Tibial nerve (tissue), 4 donors: ENCODE data around the gene MEF2D. TPM values are rescaled to one million over a fixed set of nuclear protein-coding genes. Genes with fewer than 3 reads are reported as not detected.

Source experiments
- DNase-seq, 2 donors: peaks; one replicate each; pipeline ENCODE4 v3.0.0-alpha.2; 2019; ENCODE audit warnings: low spot score in 2 of 2
- H3K27ac ChIP-seq, 4 donors: fragments of 200-600 bp; sonication (generic) in 3 of 4; one replicate each; pipeline ENCODE4 v1.5.1; 2017 to 2019; ENCODE audit warnings: mild to moderate bottlenecking in 1 of 4
- H3K27me3 ChIP-seq, 2 donors: fragments of 200-600 bp; sonication (generic) in 1 of 2; one replicate each; pipeline versions ENCODE4 v1.5.1 to v1.6.0; 2017 to 2019
- H3K36me3 ChIP-seq, 3 donors: fragments of 200-600 bp; sonication (generic); one replicate each; pipeline ENCODE4 v1.5.1; 2018 to 2019
- H3K4me1 ChIP-seq, 4 donors: fragments of 200-600 bp; sonication (generic) in 3 of 4; one replicate each; pipeline ENCODE4 v1.5.1; 2017 to 2019
- H3K4me3 ChIP-seq, 4 donors: fragments of 200-600 bp; sonication (generic) in 3 of 4; one replicate each; pipeline ENCODE4 v1.5.1; 2017 to 2019; ENCODE audit warnings: mild to moderate bottlenecking in 1 of 4, moderate library complexity in 1 of 4
- H3K9me3 ChIP-seq, 4 donors: fragments of 200-600 bp; sonication (generic) in 3 of 4; one replicate each; pipeline ENCODE4 v1.5.1; 2017 to 2019
- CTCF ChIP-seq, 5 experiments: fragments of 200-600 bp in 3 of 5; fragments of 450-650 bp in 2 of 5; sonication (generic) in 3 of 5; IDR thresholded peaks; one replicate each; pipeline ENCODE4 v1.5.1; 2016 to 2019; ENCODE audit warnings: antibody characterized with exemption in 5 of 5, mild to moderate bottlenecking in 3 of 5, moderate library complexity in 2 of 5
- EP300 ChIP-seq, 2 donors: sonication (generic); formaldehyde crosslinking; IDR thresholded peaks; one replicate each; pipeline ENCODE4 v1.6.1; 2017; ENCODE audit warnings: antibody characterized with exemption in 2 of 2, mild to moderate bottlenecking in 1 of 2
- POLR2A ChIP-seq, 2 donors: fragments of 450-650 bp; IDR thresholded peaks; one replicate each; pipeline ENCODE4 v1.6.1; 2017; ENCODE audit warnings: antibody characterized with exemption in 2 of 2, mild to moderate bottlenecking in 2 of 2, moderate library complexity in 2 of 2
- whole genome bisulfite sequencing, 2 donors: methylation state at CpG; one replicate each; pipeline ENCODE4 v1.1.5; 2018; 5-methylcytosine and 5-hydroxymethylcytosine counted together
- total RNA-seq, 4 donors: library from RNA; depleted of rRNA; stranded (reverse); fragments of >200 nt; gene quantifications; one replicate each; pipeline ENCODE4 v1.1.0, GENCODE V29; 2016

The MEF2D gene
- total RNA-seq, 4 donors from 2014 or later = 67.5 to 84.9 (median 70.8) TPM

DNA sequence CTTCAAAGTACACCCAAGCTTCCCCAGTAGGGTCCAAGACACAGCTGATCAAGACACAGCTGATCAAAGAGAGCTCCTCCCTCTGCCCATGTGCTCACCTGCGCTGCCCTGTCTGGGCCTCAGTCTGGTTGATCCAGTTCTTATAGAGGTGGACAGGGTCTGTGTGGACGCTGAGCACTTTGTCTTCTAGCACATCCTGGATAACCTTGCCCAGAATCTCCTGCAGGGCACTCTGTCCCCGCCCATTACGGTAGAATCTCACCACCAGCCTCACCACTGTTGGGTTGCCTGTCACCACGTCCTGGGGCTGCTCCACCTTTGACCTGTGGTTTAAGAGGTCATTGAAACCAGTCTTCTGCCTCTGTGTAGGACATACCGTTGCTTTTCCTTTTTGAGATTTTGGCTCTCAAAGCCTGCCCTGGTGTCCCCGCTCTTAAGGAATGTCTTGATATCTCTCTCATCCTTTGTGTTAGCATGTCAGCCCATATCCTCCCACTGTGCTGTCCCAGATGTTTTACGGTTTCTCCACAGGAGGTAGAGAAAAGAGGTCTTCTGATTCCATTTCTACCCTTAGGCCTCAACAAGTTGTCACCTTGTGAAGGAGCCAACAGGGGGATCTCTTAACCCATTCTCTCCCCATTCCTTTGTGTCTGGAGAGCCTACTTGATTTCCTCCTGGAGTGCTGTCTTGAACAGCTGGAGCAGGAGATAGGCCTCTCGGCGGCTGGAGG, 38.3 kb upstream of the MEF2D start:
- Histone ChIP-seq H3K27me3 (no peaks in the 10 kb centered on the region), H3K27ac (no peak overlapping the region), H3K36me3 (no peaks in the 10 kb centered on the region), H3K9me3 (no peaks in the 10 kb centered on the region), H3K4me3 (no peak overlapping the region), H3K4me1 (no peaks in the 10 kb centered on the region)
- no peak for DNase-seq
- TF ChIP-seq CTCF (IDR thresholded peaks at IDR 0.05) (no peak), POLR2A (IDR thresholded peaks at IDR 0.05) (no peak), EP300 (IDR thresholded peaks at IDR 0.05) (no peak)
- 85 to 86% methylated on average over 10 of the region's 10 CpGs for WGBS, 2 donors

DNA sequence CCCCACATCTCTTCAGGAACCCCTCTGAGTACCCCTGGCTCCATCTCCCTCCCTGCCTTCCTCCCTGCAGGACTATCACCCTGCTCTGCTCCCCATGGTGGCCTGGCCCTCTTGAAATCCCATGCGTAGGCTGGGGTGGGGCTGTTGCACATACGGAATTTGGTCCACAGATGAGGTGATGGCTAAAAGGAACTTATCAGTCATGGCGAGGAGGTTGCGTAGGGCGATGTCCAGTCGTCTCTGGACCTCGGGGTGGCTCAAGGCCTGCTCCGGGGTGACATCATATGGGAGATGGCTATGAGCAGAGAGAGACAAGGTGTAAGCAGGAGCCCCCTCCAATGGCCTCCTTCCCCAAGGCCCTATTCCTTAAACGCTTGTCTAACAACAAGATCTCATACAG, 36.5 kb upstream of the MEF2D start:
- Histone ChIP-seq H3K4me1 (no peaks in the 10 kb centered on the region), H3K4me3 (no peak overlapping the region), H3K9me3 (no peaks in the 10 kb centered on the region), H3K27ac (no peak overlapping the region), H3K27me3 (no peaks in the 10 kb centered on the region), H3K36me3 (no peaks in the 10 kb centered on the region)
- WGBS, 2 donors = 91 to 93% methylated on average over 9 of the region's 9 CpGs
- TF ChIP-seq POLR2A (IDR thresholded peaks at IDR 0.05) (no peak), EP300 (IDR thresholded peaks at IDR 0.05) (no peak), CTCF (IDR thresholded peaks at IDR 0.05) (no peak)
- DNase-seq = no peak

- TF ChIP-seq EP300 (IDR thresholded peaks at IDR 0.05) (no peak), POLR2A (IDR thresholded peaks at IDR 0.05) (no peak), CTCF (IDR thresholded peaks at IDR 0.05) (no peak)
- Histone ChIP-seq H3K27me3 (no peaks in the 10 kb centered on the region), H3K9me3 (no peaks in the 10 kb centered on the region), H3K27ac (no peak overlapping the region), H3K36me3 (no peaks in the 10 kb centered on the region), H3K4me1 (no peaks in the 10 kb centered on the region), H3K4me3 (no peak overlapping the region)
- no peak for DNase-seq
- 95 to 96% methylated on average over 9 to 12 of the region's 12 CpGs for WGBS, 2 donors
Measured at GRCh38 chr1:156534424-156535060, 34.0 kb upstream of the MEF2D start.

- DNase-seq = no peak
- TF ChIP-seq CTCF (IDR thresholded peaks at IDR 0.05) (no peak), POLR2A (IDR thresholded peaks at IDR 0.05) (no peak), EP300 (IDR thresholded peaks at IDR 0.05) (no peak)
- 82 to 85% methylated on average over 11 of the region's 11 CpGs for WGBS, 2 donors
Measured at GRCh38 chr1:156533568-156534220, 33.1 kb upstream of the MEF2D start.

GRCh38 chr1:156532374-156532773, 31.8 kb upstream of the MEF2D start:
- 95 to 97% methylated on average over 4 of the region's 4 CpGs for WGBS, 2 donors
- TF ChIP-seq EP300 (IDR thresholded peaks at IDR 0.05) (no peak), CTCF (IDR thresholded peaks at IDR 0.05) (no peak), POLR2A (IDR thresholded peaks at IDR 0.05) (no peak)

More at GRCh38 chr1:156533568-156534220, 33.1 kb upstream of the MEF2D start:
- no peaks in the 10 kb centered on the region for H3K27me3 ChIP-seq
- H3K4me3 ChIP-seq = no peak overlapping the region
- H3K9me3 ChIP-seq = no peaks in the 10 kb centered on the region
- H3K4me1 ChIP-seq = no peaks in the 10 kb centered on the region
- no peaks in the 10 kb centered on the region for H3K36me3 ChIP-seq
- no peak overlapping the region for H3K27ac ChIP-seq

More at GRCh38 chr1:156532374-156532773, 31.8 kb upstream of the MEF2D start:
- no peaks in the 10 kb centered on the region for H3K4me1 ChIP-seq
- H3K36me3 ChIP-seq = no peaks in the 10 kb centered on the region
- DNase-seq = no peak
- H3K9me3 ChIP-seq = no peaks in the 10 kb centered on the region
- no peaks in the 10 kb centered on the region for H3K27me3 ChIP-seq
- H3K27ac ChIP-seq = no peak overlapping the region
- H3K4me3 ChIP-seq = no peak overlapping the region
